GM23338 (cell line): Measurements from ENCODE around the gene SERPING1. TPM values are rescaled to one million over a fixed set of nuclear protein-coding genes. Genes with fewer than 3 reads are reported as not detected.
A peak's percentile ranks its signal among the peaks of the same experiment; 100 is the strongest.

Experiments used
- ATAC-seq: fragments of 200-7000 bp; cut with Tn5 transposase; 3 replicates; pipeline ENCODE4 v1.9.1; 2020
- DNase-seq: peaks from one replicate; pipeline ENCODE4 v3.0.0-alpha.2; 2015; ENCODE audit warnings: low spot score
- H2AFZ ChIP-seq: fragments of 200-600 bp; sonication (generic); 2 replicates; pipeline ENCODE4 v1.8.0; 2016; ENCODE audit warnings: antibody characterized with exemption, mild to moderate bottlenecking, moderate library complexity
- H3F3A ChIP-seq: fragments of 200-600 bp; sonication (generic); replicated peaks from 2 replicates; pipeline ENCODE4 v1.8.0; 2017; ENCODE audit warnings: antibody characterized with exemption, mixed run types, low read depth
- H3K27ac ChIP-seq: fragments of 200-600 bp; sonication (generic); 2 replicates; pipeline ENCODE4 v1.6.1; 2016; ENCODE audit warnings: low read depth
- H3K27me3 ChIP-seq: fragments of 200-600 bp; sonication (generic); 2 replicates; pipeline ENCODE4 v1.8.0; 2016; ENCODE audit warnings: mild to moderate bottlenecking, mixed run types, moderate library complexity; ENCODE audit not compliant: insufficient read depth
- H3K36me3 ChIP-seq: fragments of 200-600 bp; sonication (generic); 2 replicates; pipeline ENCODE4 v1.8.0; 2016; ENCODE audit warnings: mild to moderate bottlenecking; ENCODE audit not compliant: insufficient read depth
- H3K4me1 ChIP-seq: fragments of 200-600 bp; sonication (generic); 2 replicates; pipeline ENCODE4 v1.8.0; 2016; ENCODE audit warnings: mild to moderate bottlenecking, moderate library complexity; ENCODE audit not compliant: insufficient read depth
- H3K4me2 ChIP-seq: fragments of 200-600 bp; sonication (generic); 2 replicates; pipeline ENCODE4 v1.7.1; 2017; ENCODE audit warnings: mixed run types
- H3K4me3 ChIP-seq: fragments of 200-600 bp; sonication (generic); 2 replicates; pipeline ENCODE4 v1.6.1; 2016; ENCODE audit warnings: mixed run types
- H3K79me2 ChIP-seq: fragments of 200-600 bp; sonication (generic); replicated peaks from 2 replicates; pipeline ENCODE4 v1.8.0; 2017; ENCODE audit warnings: mild to moderate bottlenecking; ENCODE audit not compliant: insufficient read depth
- H3K9me2 ChIP-seq: fragments of 200-600 bp; sonication (generic); 2 replicates; pipeline ENCODE4 v1.8.0; 2017; ENCODE audit not compliant: insufficient read depth
- H4K20me1 ChIP-seq: fragments of 200-600 bp; sonication (generic); replicated peaks from 2 replicates; pipeline ENCODE4 v1.8.0; 2017; ENCODE audit warnings: mild to moderate bottlenecking; ENCODE audit not compliant: insufficient read depth
- H3K27ac Mint-ChIP-seq: 2 replicates; pipeline ENCODE4 v1.8.0; 2020; ENCODE audit warnings: inconsistent platforms, mild to moderate bottlenecking, moderate library complexity, mixed read lengths
- H3K27me3 Mint-ChIP-seq: 3 replicates; pipeline ENCODE4 v1.8.0; 2022; ENCODE audit warnings: low read depth, mild to moderate bottlenecking, moderate library complexity, mixed read lengths, inconsistent platforms; ENCODE audit not compliant: insufficient read depth, poor library complexity
- H3K36me3 Mint-ChIP-seq: 3 replicates; pipeline ENCODE4 v1.8.0; 2021; ENCODE audit warnings: low read depth, mild to moderate bottlenecking, inconsistent platforms, moderate library complexity, mixed read lengths
- H3K4me1 Mint-ChIP-seq: 3 replicates; pipeline ENCODE4 v1.8.0; 2020; ENCODE audit warnings: mild to moderate bottlenecking, inconsistent platforms, mixed read lengths
- H3K4me3 Mint-ChIP-seq: 3 replicates; pipeline ENCODE4 v1.8.0; 2021; ENCODE audit warnings: moderate library complexity, mild to moderate bottlenecking, inconsistent platforms, mixed read lengths
- H3K9me3 Mint-ChIP-seq: 3 replicates; pipeline ENCODE4 v1.8.0; 2020; ENCODE audit warnings: moderate library complexity, mild to moderate bottlenecking, inconsistent platforms, mixed read lengths
- CTCF ChIP-seq, 2 experiments: fragments of 200-600 bp in 1 of 2; sonication (generic) in 1 of 2; conservative IDR thresholded peaks; 2 replicates each; pipeline versions ENCODE4 v1.5.1 to v1.6.1; 2016 to 2017; ENCODE audit warnings: antibody characterized with exemption in 2 of 2, low read depth in 2 of 2, mild to moderate bottlenecking in 2 of 2, moderate library complexity in 1 of 2
- ETS1 ChIP-seq: IDR thresholded peaks from 2 replicates; pipeline ENCODE4 v1.6.1; 2016; ENCODE audit warnings: antibody characterized with exemption
- EZH2 ChIP-seq: fragments of 200-600 bp; sonication (generic); IDR thresholded peaks from one replicate; pipeline ENCODE4 v1.8.0; 2017; ENCODE audit warnings: antibody characterized with exemption, mild to moderate bottlenecking, low read depth; ENCODE audit not compliant: unreplicated experiment
- JUNB ChIP-seq: IDR thresholded peaks from one replicate; pipeline ENCODE4 v1.6.1; 2016; ENCODE audit warnings: antibody characterized with exemption; ENCODE audit not compliant: unreplicated experiment
- NANOG ChIP-seq: IDR thresholded peaks from 2 replicates; pipeline ENCODE4 v1.6.1; 2016; ENCODE audit warnings: antibody characterized with exemption, borderline replicate concordance
- POLR2AphosphoS5 ChIP-seq: IDR thresholded peaks from 2 replicates; pipeline ENCODE4 v1.6.1; 2016; ENCODE audit warnings: antibody characterized with exemption, low read depth
- STAT1 ChIP-seq: IDR thresholded peaks from one replicate; pipeline ENCODE4 v1.6.1; 2016; ENCODE audit warnings: antibody characterized with exemption; ENCODE audit not compliant: unreplicated experiment
- ZNF331 ChIP-seq: fragments of 250-450 bp; sonication (Bioruptor Pico); IDR thresholded peaks from 2 replicates; pipeline ENCODE4 v1.5.0; 2020; ENCODE audit warnings: low read depth, mild to moderate bottlenecking, moderate library complexity
- ZNF462 ChIP-seq: fragments of 250-450 bp; sonication (Bioruptor Pico); IDR thresholded peaks from 2 replicates; pipeline ENCODE4 v1.5.0; 2020; ENCODE audit warnings: mild to moderate bottlenecking, moderate library complexity
- polyA plus RNA-seq: library from polyadenylated mRNA; unstranded; fragments of >200 nt; fragmentation: Nextera tagmentation; extraction: Ambion mirVana; gene quantifications from 2 replicates; pipeline ENCODE4 v1.2.1, GENCODE V29; 2016
- total RNA-seq: library from RNA; depleted of rRNA; stranded (reverse); fragments of >200 nt; shearing (Covaris generic); gene quantifications from 2 replicates; pipeline ENCODE4 v1.2.3, GENCODE V29; 2014

SERPING1 gene
- total and polyA plus RNA-seq, 2 experiments from 2014 or later = 42.3 to 54.7 TPM

- TF ChIP-seq EZH2 (no peak), STAT1 (no peak)
These were observed 37.3 kb upstream of the SERPING1 start (continued) for GRCh38 chr11:57560146-57560545.

GRCh38 chr11:57562596-57562995, 34.9 kb upstream of the SERPING1 start:
- Histone ChIP-seq H3K79me2 (peaks cover 26% of the 10 kb centered on the region), H2AFZ (no peak overlapping the region), H3K27me3 (no peaks in the 10 kb centered on the region), H3K36me3 (no peaks in the 10 kb centered on the region; the same call in 1 of the 2 replicates), H3K27ac (no peak overlapping the region), H3K4me2 (no peak overlapping the region), H3K4me1 (peaks cover 13% of the 10 kb centered on the region), H4K20me1 (no peaks in the 10 kb centered on the region), H3K9me2 (no peaks in the 10 kb centered on the region), H3F3A (peaks cover 4% of the 10 kb centered on the region), H3K4me3 (no peak overlapping the region)
- DNase-seq (peak; percentile 63), ATAC-seq (peak; percentile 63)
- H3K27ac Mint-ChIP-seq = peak overlapping the region; percentile 34; the same call in 1 of the 2 replicates
- H3K4me1 Mint-ChIP-seq = peaks cover 30% of the 10 kb centered on the region
- TF ChIP-seq CTCF (conservative IDR thresholded peaks at IDR 0.05; ENCODE audit: low read depth in 2 of 2) (peak; percentile 48 to 78), JUNB (no peak)
- H3K27me3 Mint-ChIP-seq = no peaks in the 10 kb centered on the region
- H3K9me3 Mint-ChIP-seq = no peaks in the 10 kb centered on the region
- H3K36me3 Mint-ChIP-seq = peaks cover 13% of the 10 kb centered on the region
- no peak overlapping the region for H3K4me3 Mint-ChIP-seq

GRCh38 chr11:57566005-57566904, 31.2 kb upstream of the SERPING1 start:
- no peaks in the 10 kb centered on the region for H3K9me3 Mint-ChIP-seq
- Histone ChIP-seq H4K20me1 (no peaks in the 10 kb centered on the region), H3K9me2 (no peaks in the 10 kb centered on the region), H3K36me3 (no peaks in the 10 kb centered on the region), H3F3A (peaks cover 16% of the 10 kb centered on the region), H3K4me1 (peaks cover 23% of the 10 kb centered on the region), H3K4me2 (peak overlapping the region; percentile 97), H3K4me3 (peak overlapping the region; percentile 96), H3K27me3 (no peaks in the 10 kb centered on the region), H2AFZ (no peak overlapping the region), H3K27ac (no peak overlapping the region), H3K79me2 (peaks cover 26% of the 10 kb centered on the region)
- DNase-seq = no peak
- no peak overlapping the region for H3K27ac Mint-ChIP-seq
- H3K4me3 Mint-ChIP-seq = peak overlapping the region; percentile 86
- no peak for ATAC-seq
- no peaks in the 10 kb centered on the region; the same call in 2 of the 3 replicates for H3K36me3 Mint-ChIP-seq
- peaks cover 38% of the 10 kb centered on the region for H3K4me1 Mint-ChIP-seq
- H3K27me3 Mint-ChIP-seq = peaks cover 10% of the 10 kb centered on the region
- no peak for TF ChIP-seq EZH2
- no peak for TF ChIP-seq ZNF331 (CRISPR knock-in tag)
- no peak for TF ChIP-seq ETS1
- no peak for TF ChIP-seq NANOG
- TF ChIP-seq ZNF462 (CRISPR knock-in tag) = no peak
- TF ChIP-seq POLR2AphosphoS5 = no peak
